SH-SY5Y (cell line): Measurements from ENCODE around the gene TSPAN18.

Source experiments
- GATA2 ChIP-seq: IDR thresholded peaks from 2 replicates; pipeline ENCODE4 v1.6.1; 2011; ENCODE audit warnings: mild to moderate bottlenecking, low read depth, low read length
- GATA3 ChIP-seq: IDR thresholded peaks from 2 replicates; pipeline ENCODE4 v1.6.1; 2011; ENCODE audit warnings: low read depth, mild to moderate bottlenecking, low read length, moderate library complexity

- peak; percentile 82 for TF ChIP-seq GATA2
- no peak for TF ChIP-seq GATA3
These were observed 39.6 kb downstream of the TSPAN18 start for GRCh38 chr11:44766112-44766971.
